Mammary epithelial cell (primary cell): ENCODE measurements around the gene NRTN.

Experiments used
- CTCF ChIP-seq, 2 donors: IDR thresholded peaks in 1 of 2; conservative IDR thresholded peaks in 1 of 2; 2 replicates each; pipeline ENCODE4 v1.5.1; 2011 to 2012; ENCODE audit warnings: inconsistent platforms in 2 of 2, low read length in 2 of 2, mild to moderate bottlenecking in 2 of 2, control low read depth in 1 of 2, low read depth in 1 of 2; ENCODE audit not compliant: insufficient read depth in 1 of 2; ENCODE audit errors: extremely low read depth in 1 of 2
- EZH2 ChIP-seq: IDR thresholded peaks from 2 replicates; pipeline ENCODE4 v1.6.1; 2012; ENCODE audit warnings: low read length, inconsistent platforms, borderline replicate concordance

GRCh38 chr19:5850189-5850588, 45.3 kb downstream of the NRTN start:
- TF ChIP-seq CTCF (conservative IDR thresholded peaks at IDR 0.05 in 1 of 2, IDR thresholded peaks at IDR 0.05 in 1 of 2; ENCODE audit: extremely low read depth in 1 of 2, insufficient read depth in 1 of 2, low read depth in 1 of 2, low read length in 2 of 2), result no peak
- no peak for TF ChIP-seq EZH2
